Fibroblast of the conjunctiva (primary cell): ENCODE measurements around the gene HNRNPM.
A peak's percentile ranks its signal among the peaks of the same experiment; 100 is the strongest.

Experiments
- DNase-seq: peaks from one replicate; pipeline ENCODE4 v3.0.0-alpha.2; 2010; ENCODE audit warnings: low read depth

The HNRNPM gene

DNA sequence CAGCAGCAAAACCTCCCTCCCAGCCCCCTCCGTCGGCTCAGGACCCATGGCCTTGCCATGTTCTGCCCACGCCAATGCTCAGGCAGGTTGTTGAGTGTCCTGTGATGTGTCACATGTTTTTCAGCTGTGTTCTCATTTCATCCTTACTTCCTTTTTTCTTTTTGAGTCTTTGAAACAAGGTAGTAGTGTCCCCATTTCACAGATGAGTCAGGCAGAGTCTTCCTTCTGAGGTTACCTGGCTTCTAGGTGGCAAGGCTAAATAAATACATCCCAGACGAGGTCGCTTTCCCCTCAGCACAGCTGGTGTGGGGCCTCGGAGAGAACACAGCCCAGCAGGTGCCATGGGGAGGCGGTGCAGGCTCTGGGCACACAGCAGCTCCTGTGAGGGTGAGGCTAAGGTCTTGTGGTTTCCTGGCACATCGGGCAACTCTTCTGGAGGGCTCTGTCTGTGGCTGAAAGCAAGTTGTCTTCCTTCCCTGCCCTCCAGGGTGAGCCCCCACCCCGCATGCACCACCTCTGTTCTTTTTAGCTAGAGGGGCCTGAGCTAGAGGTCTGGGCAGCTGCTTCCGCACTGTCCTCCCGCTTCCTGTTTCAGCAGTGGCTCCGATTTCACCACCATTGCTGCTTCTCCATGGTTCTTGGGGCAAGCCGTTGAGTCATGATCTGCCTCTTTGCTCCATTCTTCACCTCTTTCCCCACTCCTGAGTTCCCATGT, 42.5 kb downstream of the HNRNPM start:
- no peak for DNase-seq

DNA sequence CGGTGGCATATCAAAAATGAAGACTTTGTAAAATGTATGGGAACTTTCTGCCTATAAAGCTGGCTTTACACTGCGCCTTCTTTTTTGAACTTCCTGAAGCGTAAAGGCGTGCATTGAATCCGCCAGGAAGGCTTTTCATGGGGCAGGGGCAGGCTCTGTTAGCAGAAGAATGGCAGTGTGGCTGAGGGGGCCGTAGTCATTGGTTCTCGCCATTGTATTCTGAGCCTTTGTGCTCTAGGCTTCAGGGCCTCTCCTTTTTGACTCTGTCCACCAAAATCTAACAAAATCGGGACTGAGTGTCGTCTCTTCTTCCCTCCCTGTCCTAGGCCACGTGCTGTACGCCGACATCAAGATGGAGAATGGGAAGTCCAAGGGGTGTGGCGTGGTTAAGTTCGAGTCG, 43.6 kb downstream of the HNRNPM start:
- DNase-seq = no peak

DNA sequence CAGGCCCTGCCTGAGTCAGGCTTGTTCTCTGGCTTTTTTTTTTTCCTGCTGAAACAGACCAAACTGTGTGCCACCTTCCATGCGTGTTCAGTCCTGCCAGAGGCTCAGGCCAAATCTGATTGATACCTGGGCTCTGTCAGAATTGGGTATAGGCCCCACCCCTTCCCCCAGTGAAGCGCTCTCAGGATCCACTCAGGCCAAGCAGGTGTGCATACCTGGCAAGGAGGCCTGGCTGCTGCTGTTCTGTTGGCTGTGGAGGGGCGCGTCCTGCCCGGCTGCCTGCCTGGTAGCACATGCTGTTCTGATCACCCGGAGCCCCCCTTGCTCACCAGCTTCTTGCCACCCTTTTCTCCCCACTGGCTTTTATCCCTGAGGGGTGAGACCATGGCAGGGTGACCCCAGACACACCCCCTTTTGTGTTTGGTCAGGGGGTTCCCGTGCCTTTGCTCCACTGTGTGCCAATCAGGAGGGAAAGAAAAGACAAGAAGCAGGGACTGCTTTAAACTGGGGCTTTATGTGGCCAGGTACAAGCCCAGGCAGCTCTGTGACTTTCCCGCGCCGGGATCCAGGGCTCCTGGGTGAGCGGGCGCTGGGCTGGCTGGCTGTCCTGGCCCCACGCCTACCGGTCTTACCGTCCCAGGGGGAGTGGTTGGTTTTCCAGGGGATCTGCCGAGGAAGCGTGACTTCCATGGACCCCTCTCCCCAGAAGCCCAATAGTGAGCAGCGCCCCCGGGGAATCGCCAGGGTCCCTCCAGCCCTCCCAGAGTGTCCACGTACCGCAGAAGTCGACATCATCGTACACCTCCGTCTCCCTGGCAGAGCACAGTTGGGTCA, 45.0 kb downstream of the HNRNPM start:
- no peak for DNase-seq

DNA sequence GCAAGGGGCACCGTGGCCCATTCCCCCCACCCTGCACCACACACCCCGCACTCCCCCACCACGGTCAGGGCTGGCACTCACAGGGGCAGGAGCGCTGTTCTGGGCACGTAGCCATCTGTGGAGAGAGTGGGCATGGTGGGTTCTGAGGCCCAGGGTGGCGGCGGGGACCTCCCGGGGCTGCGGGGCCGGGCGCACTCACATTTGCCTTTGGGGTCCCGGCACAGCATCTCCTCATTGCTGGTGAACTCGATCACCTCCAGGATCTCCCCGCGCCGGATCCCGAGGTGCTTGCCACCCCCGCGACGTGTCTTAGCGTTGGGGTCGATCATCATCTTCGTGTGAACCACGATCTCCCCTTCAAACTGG, 45.6 kb downstream of the HNRNPM start:
- DNase-seq = no peak

DNA sequence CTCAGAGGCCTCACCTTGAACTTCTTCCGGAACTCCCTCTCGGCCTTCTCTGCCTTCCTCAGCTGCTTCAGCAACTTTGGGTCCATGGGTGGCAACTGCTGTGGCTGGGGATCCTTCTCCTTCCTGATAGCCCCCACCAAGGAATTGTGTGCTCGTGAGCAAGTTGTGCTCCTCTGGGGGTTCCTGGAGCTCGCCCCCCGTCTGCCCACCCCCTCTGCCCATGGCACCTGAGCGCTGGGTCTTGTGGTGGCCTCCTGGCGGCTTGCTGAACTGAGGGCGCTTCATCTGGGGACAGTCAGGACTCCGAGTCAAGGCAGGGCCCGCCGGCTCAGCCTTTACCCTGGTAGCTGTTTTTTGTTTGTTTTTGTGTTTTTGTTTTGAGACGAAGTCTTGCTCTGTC, 46.1 kb downstream of the HNRNPM start:
- no peak for DNase-seq

DNA sequence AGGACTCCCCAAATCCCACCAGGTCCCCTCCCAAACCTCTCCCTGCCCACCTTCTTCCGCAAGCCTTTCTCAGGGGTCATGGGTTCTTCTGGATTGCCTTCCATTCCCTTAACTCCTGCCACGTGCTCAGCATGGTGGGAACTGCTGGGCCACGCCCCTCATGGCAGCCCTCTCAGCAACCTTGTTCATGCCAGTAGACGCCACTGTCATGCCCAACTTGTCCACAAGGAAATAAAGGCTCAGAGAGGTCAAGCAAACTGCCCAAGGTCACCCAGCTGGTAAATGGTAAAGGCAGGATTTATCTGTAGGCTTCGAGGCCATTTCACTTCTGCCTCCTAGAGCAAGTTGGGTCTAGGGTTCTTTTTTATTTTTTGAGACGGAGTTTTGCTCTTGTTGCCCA, 46.8 kb downstream of the HNRNPM start:
- DNase-seq = no peak

DNA sequence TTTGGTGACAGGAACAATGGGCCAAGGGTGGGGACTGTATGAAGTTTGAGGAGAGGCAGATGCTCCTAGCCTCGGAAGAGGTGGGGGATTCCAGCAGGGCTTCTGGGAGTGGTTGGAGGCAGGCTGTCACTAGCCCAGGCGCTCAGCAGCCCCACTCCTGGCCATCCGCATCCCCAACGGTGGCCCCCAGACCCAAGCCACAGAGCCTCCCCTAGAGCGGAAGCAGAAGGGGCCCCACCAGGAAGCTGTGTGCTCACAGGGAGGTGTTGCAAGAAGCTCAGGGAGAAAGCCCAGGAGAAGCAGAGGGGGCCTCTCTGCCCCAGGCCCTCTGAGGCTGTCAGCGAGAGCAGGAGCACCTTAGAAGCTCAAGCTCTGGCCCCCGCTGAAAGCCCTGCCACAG, 49.4 kb downstream of the HNRNPM start:
- DNase-seq = no peak

DNA sequence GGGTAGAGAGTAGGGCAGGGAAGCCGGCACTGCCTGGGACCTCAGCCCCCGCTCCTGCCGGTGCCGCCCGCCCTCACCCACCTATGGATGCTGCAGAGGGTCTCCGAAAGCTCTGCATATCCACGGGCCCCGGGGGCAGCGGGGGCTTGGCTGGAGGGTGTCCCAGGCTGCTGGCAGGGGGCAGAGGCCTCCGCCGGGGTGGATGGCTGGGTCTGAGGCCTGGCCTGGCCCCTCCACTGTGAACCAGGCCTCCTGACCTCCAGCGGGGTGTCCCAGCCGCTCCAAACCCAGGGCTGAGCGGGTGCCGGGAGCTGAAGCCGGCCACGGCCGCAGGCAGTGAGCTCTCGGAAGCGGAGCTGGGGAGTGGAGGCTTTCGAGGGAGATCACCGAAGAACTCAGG, 53.5 kb downstream of the HNRNPM start:
- DNase-seq = no peak

DNA sequence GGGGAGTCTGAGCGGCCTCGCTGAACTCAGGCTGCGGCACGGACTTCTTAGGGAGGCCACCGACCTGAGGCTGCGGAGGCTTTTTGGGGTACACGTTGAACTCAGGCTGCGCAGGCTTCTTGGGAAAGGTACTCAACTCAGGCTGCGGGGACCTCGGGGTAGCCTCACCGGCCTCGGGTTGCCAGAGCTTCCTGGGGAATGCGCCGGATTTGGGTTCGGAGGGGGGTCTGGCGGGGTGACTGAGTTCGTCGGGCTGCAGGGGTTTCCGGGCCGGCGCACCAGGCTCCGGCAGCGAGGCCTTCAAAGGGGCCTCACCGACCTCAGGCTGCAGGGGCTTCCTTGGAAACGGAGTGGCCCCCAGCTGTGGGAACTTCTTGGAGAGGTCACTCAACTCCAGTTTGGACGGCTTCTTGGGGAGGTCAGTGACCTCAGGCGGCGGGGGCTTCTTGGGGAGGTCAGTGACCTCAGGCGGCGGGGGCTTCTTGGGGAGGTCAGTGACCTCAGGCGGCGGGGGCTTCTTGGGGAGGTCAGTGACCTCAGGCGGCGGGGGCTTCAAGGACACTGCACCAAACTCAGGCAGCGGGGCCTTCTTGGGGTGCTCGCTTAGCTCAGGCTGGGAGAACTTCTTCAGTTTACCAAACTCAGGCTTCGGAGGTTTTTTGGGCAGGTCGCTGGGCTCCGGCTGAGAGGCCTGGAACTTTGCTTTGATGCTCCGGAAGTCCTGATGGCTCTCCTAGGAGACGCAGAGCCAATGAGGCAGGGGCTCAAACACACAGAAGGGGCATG, 54.5 kb downstream of the HNRNPM start:
- no peak for DNase-seq

DNA sequence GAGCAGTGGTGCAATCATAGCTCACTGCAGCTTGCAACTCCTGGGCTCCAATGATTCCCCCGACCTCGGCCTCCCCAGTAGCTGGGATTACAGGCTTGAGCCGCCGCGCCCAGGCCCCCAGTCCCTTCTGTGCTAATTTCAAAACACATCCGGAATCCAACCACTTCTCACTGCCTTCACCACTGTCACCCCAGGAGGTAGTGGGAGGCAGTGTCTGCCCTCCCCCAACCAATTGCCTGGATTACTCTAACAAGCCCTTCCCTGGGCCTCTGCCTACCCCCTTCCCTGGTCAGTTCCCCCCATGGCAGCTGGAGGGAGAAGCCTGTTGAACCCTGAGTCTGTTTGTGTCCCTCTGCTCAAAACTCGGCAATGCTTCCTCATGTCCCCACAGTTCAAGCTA, 55.4 kb downstream of the HNRNPM start:
- no peak for DNase-seq

DNA sequence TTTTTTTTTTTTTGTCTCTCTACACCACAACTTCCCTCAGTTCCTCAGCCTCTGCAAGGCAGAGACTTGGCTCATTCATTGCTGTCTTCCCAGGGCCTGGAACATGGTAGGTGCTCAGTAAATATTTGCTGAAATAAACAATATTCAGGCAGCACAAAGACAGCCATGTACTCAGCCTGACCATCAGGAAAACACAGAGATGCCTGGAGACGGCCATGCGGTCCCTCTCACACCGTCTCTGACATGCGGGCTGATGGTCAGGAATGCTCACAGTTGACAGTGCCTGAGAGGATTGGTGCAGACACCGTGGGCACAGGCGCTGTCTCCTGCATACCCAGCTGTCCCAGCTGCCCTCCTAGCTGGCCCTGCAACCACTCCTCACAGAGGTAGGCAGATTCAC, 56.7 kb downstream of the HNRNPM start:
- no peak for DNase-seq

DNA sequence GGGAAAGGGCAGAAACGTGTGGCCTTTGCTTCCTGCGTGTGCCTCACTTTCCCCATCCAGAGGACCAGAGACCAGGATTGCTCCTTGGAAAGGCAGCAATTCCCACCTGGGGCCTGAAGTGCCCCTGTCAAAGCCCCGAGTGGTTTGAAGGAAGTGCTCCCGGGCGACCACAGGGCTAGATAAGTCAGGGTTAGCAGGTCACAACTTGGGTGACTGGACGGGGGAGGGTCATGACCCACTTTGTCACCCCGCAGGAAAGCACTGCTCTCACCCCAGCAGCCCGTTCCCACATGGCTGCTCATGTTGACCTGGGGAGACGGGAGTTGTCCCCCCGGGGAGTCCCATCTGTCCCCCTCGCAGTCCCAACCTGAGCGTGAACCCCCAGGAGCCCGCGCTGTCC, 57.2 kb downstream of the HNRNPM start:
- no peak for DNase-seq

DNA sequence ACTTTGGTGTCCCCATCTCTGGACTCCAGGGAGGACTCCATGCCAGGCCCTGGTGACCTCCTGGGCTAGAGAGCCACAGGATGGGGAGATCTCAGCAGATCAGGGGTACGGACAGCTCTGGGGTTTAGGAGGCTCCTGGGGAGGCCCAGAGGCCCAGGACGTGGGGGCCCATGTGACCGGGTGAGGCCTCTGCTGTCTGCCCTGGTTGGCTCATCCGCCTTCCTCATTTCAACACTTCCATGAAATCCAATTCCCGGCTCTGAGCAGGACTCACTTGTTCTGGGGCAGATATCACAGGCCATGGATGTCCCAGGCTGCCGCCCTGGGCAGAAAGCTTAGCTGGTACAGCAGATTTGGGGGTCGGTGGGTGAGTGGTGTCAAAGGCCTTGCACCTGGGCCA, 58.7 kb downstream of the HNRNPM start:
- DNase-seq = no peak

DNA sequence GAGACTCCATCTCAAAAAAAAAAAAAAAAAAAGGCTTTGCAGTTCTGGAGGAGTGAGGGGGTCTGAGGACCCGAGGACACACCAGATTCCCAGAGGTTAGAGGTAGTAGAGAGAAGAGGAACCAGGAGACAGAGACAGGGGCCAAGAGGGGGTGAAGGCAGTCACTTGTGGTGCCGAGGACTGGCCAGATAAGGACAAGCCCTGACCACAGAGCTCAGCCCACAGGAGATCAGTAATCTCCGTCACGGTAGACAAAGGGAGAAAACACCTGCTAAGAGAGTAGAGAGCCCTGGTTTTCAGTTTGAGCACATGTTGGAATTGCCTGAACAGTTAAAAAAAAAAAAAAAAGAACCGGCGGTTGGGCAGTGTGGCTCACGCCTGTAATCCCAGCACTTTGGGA, 59.4 kb downstream of the HNRNPM start:
- DNase-seq = no peak

DNA sequence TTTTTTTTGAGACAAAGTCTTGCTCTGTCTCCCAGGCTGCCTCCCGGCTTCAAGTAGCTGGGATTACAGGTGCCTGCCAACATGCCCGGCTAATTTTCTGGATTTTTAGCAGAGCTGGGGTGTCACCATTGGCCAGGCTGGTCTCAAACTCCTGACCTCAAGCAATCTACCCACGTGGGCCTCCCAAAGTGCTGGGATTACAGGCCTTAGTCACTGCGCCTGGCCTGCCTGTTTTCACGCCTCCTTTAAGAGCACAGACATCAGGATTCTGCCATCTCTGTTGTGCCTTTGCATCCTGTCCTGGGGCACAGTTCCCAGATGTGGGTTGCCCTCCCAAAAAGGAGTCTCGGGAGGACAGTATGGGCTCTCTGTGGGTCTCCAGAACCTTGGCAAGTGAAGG, 60.1 kb downstream of the HNRNPM start:
- no peak for DNase-seq

DNA sequence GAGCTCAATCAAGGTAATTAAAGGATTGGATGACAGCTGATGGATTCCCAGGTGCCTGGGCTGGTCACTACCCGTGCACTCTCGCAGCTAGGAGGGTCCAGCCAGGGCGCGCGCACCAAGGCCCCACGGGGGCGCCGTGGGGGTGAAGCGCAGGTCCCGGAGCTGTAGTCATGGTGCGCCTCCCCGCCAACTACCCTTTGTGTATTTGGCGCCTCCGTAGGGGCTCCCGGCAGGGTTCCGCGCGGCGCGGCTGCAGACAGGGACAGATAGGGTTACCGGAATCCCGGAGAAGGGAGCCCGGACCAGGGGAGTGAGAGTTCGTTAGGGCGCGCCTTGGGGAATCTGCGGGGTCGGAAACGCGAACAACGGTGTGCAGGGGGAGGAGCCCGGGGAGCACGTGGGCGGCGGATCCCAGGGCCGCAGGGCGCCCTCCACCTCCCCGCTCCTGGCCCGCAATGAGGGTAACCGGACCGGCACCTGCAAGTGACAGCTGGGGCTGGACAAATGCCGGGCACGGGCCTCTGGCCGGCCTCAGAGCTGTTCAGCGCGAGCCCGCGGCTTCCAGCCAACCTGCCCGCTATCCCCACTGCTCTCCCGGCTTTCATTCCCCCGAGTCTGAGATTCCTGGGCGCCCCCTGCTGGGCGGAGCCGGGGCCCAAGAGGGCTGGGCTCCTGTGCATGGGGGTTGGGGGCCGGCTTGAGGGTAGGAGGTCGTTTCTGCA, 61.1 kb downstream of the HNRNPM start:
- DNase-seq = peak; percentile 28

DNA sequence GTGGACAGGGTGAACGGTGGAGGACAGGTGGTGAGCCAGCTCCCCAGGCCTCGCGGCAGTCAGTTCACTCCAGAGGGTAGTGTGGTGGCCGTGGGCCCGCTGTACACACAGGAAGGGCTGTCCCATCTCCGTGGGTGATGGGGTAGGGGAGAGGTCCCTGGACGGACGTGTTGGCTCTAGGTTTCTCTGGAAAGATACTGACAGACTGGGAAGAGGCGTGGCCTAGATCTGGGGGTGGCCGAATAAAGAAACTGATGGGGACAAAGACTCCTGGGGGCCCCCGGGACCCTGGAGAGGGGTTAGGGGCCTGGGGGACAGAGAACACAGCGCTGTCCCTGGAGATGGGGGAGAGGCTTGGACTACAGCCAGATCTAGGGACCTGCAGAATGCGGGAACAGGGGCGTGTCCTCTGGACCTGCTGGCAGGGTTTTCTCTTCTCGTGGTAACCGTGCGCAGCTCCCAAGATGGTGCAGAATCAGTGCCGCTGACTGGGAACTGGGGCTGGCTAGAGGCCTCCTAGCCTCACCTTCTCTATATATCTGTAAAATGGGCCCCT, 61.7 kb downstream of the HNRNPM start:
- DNase-seq = no peak

DNA sequence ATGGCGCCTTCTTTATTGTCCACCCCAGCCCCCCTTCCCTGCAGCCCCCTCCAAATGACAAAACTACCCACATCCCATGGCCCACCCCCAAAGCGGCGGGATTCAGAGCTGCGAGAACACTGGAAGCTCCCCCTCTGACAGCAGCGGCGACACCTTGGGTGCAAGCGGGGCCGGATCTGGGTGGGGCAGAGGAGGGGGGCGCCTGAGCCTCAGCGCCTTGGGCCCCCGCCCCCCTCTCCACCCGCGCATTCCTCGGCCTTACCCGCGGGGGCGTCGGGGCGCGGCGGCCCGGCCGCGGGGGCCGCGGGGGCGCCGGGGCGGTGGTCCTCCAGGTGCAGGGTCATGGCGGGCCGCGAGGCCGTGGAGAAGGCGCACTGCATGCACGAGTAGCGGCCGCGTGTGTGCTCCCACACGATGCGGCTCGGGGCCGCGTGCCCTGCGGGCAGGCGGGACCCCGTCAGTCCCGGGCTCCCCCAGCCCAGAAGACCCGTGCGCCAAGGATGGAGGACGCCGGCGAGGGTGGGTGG, 65.9 kb downstream of the HNRNPM start:
- DNase-seq = no peak

DNA sequence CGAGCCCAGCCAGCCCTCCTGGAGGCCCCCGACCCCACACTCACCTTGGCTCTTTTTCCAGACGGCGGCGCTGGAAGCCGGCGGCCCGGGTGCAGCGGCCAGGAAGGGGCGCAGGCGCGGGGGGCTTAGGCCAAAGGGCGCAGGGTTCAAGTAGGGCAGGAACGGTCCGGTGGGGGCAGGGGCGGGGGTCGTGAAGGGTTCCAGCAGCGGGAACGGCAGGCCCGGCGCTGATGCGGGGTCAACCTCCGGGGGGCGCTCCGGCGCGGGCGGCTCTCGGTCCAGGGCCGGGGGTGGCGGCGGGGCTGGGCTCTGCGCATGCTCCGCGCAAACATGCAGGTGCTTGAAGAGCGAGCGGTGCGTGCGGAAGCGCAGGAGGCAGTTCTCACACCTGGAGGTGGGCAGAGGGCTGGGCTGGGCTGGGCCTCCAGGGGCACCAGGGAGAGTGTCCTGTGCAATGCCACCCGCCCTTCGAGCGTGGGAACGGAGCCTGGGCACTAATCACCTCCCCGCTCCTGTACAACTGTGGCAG, 66.9 kb downstream of the HNRNPM start:
- DNase-seq = no peak

DNA sequence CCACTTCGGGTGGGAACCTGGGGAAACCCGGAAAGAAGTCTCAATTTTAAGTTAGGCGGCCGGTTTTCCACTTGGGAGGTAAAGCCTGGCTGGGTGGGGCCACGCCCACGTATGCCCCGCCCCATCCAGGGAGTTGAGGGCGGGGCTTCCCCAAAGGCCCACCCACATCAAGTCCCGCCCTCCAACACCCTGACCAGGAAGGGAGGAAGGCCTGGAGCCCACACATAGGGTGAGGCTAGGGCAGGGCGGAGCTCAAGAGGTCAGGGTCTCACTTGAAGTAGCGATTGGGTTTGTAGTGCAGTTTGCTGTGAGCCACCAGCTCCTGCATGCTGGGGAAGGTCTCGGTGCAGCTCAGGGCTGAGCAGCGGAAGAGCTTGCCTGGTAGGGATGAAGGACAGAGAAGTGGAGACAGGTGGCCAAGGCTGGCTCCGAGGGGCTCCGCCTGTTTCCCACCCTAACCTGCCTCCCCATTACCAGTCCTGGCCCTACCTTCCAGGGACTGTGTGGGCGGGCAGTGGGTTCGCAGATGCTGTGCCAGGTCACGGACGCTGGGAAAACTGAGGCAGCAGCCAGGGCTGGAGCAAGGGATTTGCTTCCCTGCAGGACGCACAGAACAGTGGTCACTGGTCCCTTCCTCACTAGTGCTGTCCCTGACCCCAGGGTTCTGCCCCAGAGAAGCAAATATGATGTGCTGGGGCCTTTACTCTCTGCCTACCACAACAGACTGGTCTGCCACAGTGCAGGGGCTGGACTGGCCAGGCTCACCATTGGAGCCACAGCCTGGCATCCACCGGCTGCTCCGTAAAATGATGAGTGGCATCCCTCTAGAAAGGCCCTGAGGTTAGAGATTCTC, 67.6 kb downstream of the HNRNPM start:
- no peak for DNase-seq
